Upper lobe of left lung (tissue), 4 donors: ENCODE measurements around the gene BICDL2.

ENCODE experiments used
- POLR2A ChIP-seq, 4 donors: fragments of 450-650 bp; IDR thresholded peaks; one replicate each; pipeline ENCODE4 v1.5.1; 2016 to 2017; ENCODE audit warnings: antibody characterized with exemption in 4 of 4, mild to moderate bottlenecking in 2 of 4
- TF ChIP-seq, protein P1 (sequence below), 6 experiments: fragments of 450-650 bp in 4 of 6; fragments of 200-600 bp in 2 of 6; sonication (generic) in 2 of 6; IDR thresholded peaks; one replicate each; pipeline ENCODE4 v1.5.1; 2016 to 2019; ENCODE audit warnings: antibody characterized with exemption in 6 of 6

DNA sequence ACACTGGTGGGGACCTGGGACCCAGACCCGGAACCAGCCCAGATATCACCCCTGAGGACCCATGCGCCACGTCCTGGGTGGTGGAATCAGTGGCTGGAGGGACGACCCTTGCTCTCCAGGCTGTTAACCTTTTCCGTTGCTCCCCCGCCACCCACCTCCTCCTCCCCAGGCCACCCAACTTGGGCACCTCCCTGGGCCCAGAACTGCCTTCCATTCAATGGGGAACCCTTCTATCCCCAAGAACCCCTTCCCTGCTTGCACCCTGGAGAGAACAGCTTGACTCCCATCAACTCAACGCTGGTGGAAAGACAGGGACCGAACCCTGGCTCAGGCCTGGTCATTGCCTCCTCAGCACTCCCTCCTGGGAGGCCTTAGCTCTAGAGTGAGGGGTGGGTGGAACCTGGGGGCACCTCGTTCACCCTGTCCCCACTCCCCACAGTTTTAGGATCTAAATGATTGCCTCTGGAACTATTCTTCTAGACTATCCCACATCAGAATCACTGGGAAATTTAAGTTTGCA is 23.0 kb upstream of the BICDL2 start:
- TF ChIP-seq POLR2A (IDR thresholded peaks at IDR 0.05), result no peak
- TF ChIP-seq, protein P1, sequence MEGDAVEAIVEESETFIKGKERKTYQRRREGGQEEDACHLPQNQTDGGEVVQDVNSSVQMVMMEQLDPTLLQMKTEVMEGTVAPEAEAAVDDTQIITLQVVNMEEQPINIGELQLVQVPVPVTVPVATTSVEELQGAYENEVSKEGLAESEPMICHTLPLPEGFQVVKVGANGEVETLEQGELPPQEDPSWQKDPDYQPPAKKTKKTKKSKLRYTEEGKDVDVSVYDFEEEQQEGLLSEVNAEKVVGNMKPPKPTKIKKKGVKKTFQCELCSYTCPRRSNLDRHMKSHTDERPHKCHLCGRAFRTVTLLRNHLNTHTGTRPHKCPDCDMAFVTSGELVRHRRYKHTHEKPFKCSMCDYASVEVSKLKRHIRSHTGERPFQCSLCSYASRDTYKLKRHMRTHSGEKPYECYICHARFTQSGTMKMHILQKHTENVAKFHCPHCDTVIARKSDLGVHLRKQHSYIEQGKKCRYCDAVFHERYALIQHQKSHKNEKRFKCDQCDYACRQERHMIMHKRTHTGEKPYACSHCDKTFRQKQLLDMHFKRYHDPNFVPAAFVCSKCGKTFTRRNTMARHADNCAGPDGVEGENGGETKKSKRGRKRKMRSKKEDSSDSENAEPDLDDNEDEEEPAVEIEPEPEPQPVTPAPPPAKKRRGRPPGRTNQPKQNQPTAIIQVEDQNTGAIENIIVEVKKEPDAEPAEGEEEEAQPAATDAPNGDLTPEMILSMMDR (IDR thresholded peaks at IDR 0.05), result no peak
